HFF-Myc (cell line): Measurements from ENCODE around the gene SLC44A1.

Experiments
- DNase-seq: peaks from one replicate; pipeline ENCODE4 v3.0.0-alpha.2; 2011; ENCODE audit warnings: low read depth; ENCODE audit errors: extremely low read depth
- H3K4me3 ChIP-seq: replicated peaks from 2 replicates; pipeline ENCODE4 v1.5.1; 2011; ENCODE audit warnings: low read depth, mild to moderate bottlenecking, control low read depth, low read length
- CTCF ChIP-seq: IDR thresholded peaks from 2 replicates; pipeline ENCODE4 v1.5.1; 2012; ENCODE audit warnings: mild to moderate bottlenecking, low read depth, low read length, control low read depth; ENCODE audit errors: missing control alignments

Gene SLC44A1

GRCh38 chr9:105406369-105406768 lies 161.9 kb downstream of the SLC44A1 start:
- no peak for DNase-seq
- no peak for TF ChIP-seq CTCF
- no peak overlapping the region for H3K4me3 ChIP-seq

GRCh38 chr9:105413525-105413924 lies 169.1 kb downstream of the SLC44A1 start:
- TF ChIP-seq CTCF: peak; percentile 40
- H3K4me3 ChIP-seq: no peak overlapping the region
- DNase-seq: no peak

DNA sequence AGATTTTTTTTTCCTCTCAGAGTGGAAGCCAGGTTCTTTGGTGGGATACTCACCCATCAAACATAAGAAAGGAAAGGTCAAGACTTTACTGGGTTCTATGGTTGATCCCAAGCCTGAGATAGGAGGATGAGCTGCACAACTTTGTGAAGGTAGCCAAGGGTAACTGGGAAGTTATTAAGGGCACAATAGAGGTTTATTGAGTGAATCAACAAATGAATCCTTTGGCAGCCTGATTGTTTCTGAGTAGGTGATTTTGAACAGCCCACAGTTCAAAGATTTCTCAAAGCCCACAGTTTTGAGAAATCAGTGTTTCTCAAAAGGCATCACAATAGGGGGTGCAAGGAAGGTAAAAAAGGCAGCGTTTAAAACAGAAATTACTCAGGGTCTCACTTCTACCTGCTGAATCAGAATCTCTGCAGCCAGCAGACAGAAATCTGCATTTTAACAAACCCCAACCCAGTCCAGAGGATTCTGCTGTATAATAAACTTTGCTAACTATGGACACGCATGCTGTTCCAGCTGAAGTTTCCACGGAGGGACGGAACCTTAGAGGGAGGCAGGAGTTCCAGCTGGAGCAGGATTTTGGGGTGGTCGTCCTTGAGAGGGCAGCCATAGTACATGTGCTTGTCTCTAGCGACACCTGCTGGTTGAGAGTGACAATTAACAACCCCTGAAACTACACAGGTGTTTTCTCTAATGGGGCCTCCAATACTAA lies 170.7 kb downstream of the SLC44A1 start:
- no peak for DNase-seq
- peak; percentile 76 for TF ChIP-seq CTCF
- no peak overlapping the region for H3K4me3 ChIP-seq

DNA sequence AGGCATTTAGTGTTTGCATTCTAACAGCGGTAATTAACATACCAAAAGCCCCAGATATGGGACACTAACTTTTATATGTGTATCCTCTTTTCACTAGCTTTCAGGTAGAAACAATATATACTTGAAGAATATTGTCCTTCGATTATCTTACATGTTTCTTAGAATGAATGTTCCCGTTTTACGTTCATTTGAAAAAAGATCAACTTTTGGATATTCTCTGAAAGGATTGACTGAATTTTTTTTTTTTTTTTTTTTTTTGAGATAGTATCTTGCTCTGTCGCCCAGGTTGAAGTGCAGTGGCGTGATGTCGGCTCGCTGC lies 171.2 kb downstream of the SLC44A1 start:
- TF ChIP-seq CTCF: no peak
- DNase-seq: no peak
- H3K4me3 ChIP-seq: no peak overlapping the region

DNA sequence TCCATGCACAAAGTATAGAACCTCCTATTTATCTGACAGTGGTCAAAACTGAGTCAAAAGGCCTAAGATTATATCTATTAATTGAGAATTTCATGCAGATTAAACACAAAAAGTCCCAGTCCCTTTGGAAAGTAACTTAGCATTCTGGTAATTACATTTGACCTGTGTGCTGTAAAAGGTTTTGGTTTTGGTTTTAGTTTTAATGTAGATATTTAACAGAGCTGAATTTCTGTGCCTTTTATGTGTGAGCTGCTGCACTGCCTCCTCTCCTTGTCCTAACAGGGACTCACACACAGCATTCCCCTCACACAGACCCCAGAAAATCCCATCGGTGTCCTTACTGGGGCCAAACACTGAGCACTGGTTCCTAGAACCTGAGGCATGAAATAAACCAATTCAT lies 172.4 kb downstream of the SLC44A1 start:
- DNase-seq: no peak
- no peak for TF ChIP-seq CTCF
- no peak overlapping the region for H3K4me3 ChIP-seq

- H3K4me3 ChIP-seq: no peak overlapping the region
- no peak for DNase-seq
- no peak for TF ChIP-seq CTCF
These were observed 174.4 kb downstream of the SLC44A1 start for GRCh38 chr9:105418588-105419500.
